Left lung (tissue), 10 donors: ENCODE results near the gene PALMD. TPM values are rescaled to one million over a fixed set of nuclear protein-coding genes. Genes with fewer than 3 reads are reported as not detected.

Experiments
- ATAC-seq: fragments of 200-7000 bp; cut with Tn5 transposase; one replicate; pipeline ENCODE4 v1.9.1; 2020; ENCODE audit warnings: moderate library complexity
- DNase-seq, 4 donors: peaks; one replicate each; pipeline ENCODE4 v3.0.0-alpha.2; 2013 to 2020
- H3K27ac ChIP-seq, 2 donors: fragments of 200-600 bp; sonication (generic) in 1 of 2; one replicate each; pipeline versions ENCODE4 v1.5.0 to v1.8.0; 2020 to 2021
- H3K27me3 ChIP-seq, 2 donors: fragments of 200-600 bp; sonication (generic) in 1 of 2; one replicate each; pipeline versions ENCODE4 v1.5.0 to v1.8.0; 2020 to 2021
- H3K36me3 ChIP-seq, 2 donors: fragments of 200-600 bp; sonication (generic) in 1 of 2; one replicate each; pipeline versions ENCODE4 v1.5.0 to v1.8.0; 2020 to 2021
- H3K4me1 ChIP-seq, 2 donors: fragments of 200-600 bp; one replicate each; pipeline ENCODE4 v1.8.0; 2021
- H3K4me3 ChIP-seq, 2 donors: fragments of 200-600 bp; sonication (generic) in 1 of 2; one replicate each; pipeline versions ENCODE4 v1.5.0 to v1.8.0; 2020 to 2021; ENCODE audit warnings: mild to moderate bottlenecking in 1 of 2
- H3K9me3 ChIP-seq, 2 donors: fragments of 200-600 bp; sonication (generic) in 1 of 2; one replicate each; pipeline versions ENCODE4 v1.5.0 to v1.8.0; 2020 to 2021
- intact Hi-C, 2 donors: fragments of 100-400 bp; cut with DNase I; formaldehyde crosslinking; loops; one replicate each; pipeline versions ENCODE4 v1.11.2 to v1.14.2; 2022
- polyA plus RNA-seq, 6 donors: library from polyadenylated mRNA; unstranded; fragments of 120-200 nt; gene quantifications; one replicate each; pipeline ENCODE4 v1.2.1, GENCODE V29; 2013; ENCODE audit not compliant: insufficient read length in 6 of 6
- total RNA-seq, 2 donors: library from RNA; stranded (reverse); fragmentation: NEBNext Ultra II Directional; extraction: Animal tissue kit (Norgen Biotek cat#: 25700); gene quantifications; one replicate each; pipeline ENCODE4 v1.2.1, GENCODE V29; 2021
- TF ChIP-seq, protein P1 (sequence below), 2 donors: fragments of 200-600 bp; sonication (generic) in 1 of 2; IDR thresholded peaks; one replicate each; pipeline versions ENCODE4 v1.5.0 to v1.8.0; 2021; ENCODE audit warnings: antibody characterized with exemption in 2 of 2
- donor health status: DM: no; HTN: yes; CAD: no.
- donor health status: DM: no; HTN: no; CAD: no.

PALMD gene
- total and polyA plus RNA-seq, 8 donors: 14.3 to 29.9 (median 26.1) TPM

DNA sequence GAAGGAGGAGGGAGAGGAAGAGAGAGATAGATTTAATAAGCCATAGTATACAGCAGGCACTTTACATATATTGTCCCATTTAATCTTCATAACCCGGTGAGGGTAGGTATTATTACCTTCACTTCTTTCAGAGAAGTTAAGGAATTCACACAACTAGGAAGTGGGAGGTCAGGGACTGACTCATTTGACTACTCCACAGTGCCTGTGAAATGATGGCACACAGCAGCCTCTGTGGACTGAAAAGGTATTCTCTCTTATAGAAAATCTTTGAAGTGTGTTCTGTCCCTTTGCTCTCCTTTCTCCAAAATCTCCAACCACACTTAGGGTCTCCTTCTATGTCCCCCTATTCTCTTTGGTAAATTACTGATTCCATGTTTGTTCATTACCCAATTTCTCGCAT, 23.9 kb downstream of the PALMD start:
- TF ChIP-seq, protein P1, sequence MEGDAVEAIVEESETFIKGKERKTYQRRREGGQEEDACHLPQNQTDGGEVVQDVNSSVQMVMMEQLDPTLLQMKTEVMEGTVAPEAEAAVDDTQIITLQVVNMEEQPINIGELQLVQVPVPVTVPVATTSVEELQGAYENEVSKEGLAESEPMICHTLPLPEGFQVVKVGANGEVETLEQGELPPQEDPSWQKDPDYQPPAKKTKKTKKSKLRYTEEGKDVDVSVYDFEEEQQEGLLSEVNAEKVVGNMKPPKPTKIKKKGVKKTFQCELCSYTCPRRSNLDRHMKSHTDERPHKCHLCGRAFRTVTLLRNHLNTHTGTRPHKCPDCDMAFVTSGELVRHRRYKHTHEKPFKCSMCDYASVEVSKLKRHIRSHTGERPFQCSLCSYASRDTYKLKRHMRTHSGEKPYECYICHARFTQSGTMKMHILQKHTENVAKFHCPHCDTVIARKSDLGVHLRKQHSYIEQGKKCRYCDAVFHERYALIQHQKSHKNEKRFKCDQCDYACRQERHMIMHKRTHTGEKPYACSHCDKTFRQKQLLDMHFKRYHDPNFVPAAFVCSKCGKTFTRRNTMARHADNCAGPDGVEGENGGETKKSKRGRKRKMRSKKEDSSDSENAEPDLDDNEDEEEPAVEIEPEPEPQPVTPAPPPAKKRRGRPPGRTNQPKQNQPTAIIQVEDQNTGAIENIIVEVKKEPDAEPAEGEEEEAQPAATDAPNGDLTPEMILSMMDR (IDR thresholded peaks at IDR 0.05): no peak
- Histone ChIP-seq H3K27me3 (no peaks in the 10 kb centered on the region), H3K4me1 (peaks cover 0 to 5% of the 10 kb centered on the region in 2 donors), H3K36me3 (peaks cover 0 to 7% of the 10 kb centered on the region in 2 donors), H3K27ac (no peak overlapping the region), H3K9me3 (no peaks in the 10 kb centered on the region), H3K4me3 (no peak overlapping the region)
- ATAC-seq: no peak
- intact Hi-C loops: no loop called here
- no peak for DNase-seq

DNA sequence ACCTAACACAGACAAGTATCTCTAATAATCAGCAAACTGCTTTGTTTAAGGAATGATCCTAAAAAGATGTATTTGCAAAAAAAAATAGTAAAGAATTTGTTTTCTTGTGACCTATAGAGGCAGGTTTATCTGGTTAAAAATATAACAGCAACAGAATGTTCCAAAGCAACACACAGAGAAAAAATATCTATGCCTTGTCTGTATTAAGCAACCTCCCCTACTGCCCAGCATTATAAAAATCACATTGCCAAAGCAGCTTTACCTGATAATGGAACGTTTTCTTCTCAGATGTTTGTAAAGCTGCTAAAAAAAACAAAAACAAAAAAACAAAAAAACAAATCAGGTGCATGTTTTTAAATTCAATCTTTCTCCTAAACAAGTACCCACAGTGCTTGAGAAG, 24.7 kb downstream of the PALMD start:
- intact Hi-C loops: no loop called here
- Histone ChIP-seq H3K27me3 (no peaks in the 10 kb centered on the region), H3K9me3 (no peaks in the 10 kb centered on the region), H3K4me3 (no peak overlapping the region), H3K4me1 (peaks cover 0 to 5% of the 10 kb centered on the region in 2 donors), H3K36me3 (peaks cover 0 to 7% of the 10 kb centered on the region in 2 donors), H3K27ac (no peak overlapping the region)
- ATAC-seq: no peak
- DNase-seq: no peak
- TF ChIP-seq, protein P1 (IDR thresholded peaks at IDR 0.05): no peak

DNA sequence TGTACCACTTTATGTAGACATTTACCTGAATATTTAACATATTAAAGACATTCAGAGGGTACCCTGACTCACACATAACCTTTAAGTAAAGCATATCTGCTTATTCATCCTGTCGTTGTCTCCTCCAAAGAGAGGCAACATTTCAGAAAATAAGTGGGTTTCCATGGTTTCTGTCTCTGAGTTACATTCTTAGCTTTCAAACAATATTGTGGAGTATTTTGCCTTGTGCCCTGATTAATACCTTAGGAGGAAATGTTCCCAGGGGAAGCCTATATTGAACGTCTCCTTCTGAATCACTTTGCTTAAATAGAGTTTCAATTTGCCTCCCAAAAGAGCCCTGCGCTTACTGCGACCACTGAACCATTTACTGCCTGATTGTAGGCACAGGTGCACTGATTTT, 26.1 kb downstream of the PALMD start:
- TF ChIP-seq, protein P1 (IDR thresholded peaks at IDR 0.05): no peak
- Histone ChIP-seq H3K27ac (no peak overlapping the region), H3K36me3 (peaks cover 0 to 7% of the 10 kb centered on the region in 2 donors)

DNA sequence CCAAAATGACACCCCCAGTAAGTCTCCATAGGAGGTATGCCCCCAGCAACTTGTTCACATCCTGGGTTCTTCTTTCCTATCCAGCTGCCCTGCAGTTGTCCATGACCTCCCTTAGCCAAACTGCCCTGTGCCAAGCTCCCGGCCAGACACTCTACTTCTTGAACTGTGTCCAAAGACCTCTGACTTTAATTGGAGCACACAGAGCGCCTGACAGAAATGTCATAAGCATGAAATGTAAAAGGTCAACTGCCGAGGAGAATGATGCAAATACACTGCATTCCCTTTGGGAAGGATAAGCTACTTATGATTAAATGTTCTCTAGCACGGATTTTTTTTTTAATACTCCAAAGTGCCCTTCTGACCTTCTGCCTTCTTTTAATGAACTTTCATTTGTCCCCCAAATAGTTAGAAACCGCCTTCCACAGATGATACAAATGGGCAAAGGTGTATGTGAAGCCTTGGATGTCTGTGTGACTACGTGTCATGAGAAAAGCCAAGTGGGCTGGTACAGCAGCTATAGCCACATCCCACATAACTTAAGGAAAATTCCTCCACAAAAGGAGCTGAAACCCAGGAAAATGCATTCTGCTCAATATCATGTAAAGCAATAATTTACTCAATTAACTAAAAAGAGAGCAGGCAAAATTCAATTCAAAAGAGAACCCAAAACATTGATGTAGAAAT, 26.8 kb downstream of the PALMD start:
- TF ChIP-seq, protein P1 (IDR thresholded peaks at IDR 0.05): no peak
- Histone ChIP-seq H3K4me3 (no peak overlapping the region), H3K36me3 (peaks cover 0 to 7% of the 10 kb centered on the region in 2 donors), H3K27ac (no peak overlapping the region), H3K4me1 (peaks cover 0 to 5% of the 10 kb centered on the region in 2 donors), H3K27me3 (no peaks in the 10 kb centered on the region), H3K9me3 (no peaks in the 10 kb centered on the region)
- intact Hi-C loops: no loop called here
- DNase-seq (no peak), ATAC-seq (no peak)

More for the DNA sequence above, 26.1 kb downstream of the PALMD start:
- ATAC-seq: no peak
- DNase-seq: no peak
- H3K27me3 ChIP-seq: no peaks in the 10 kb centered on the region
- H3K4me1 ChIP-seq: peaks cover 0 to 5% of the 10 kb centered on the region in 2 donors
- no peaks in the 10 kb centered on the region for H3K9me3 ChIP-seq
- intact Hi-C loops: no loop called here
- H3K4me3 ChIP-seq: no peak overlapping the region

DNA sequence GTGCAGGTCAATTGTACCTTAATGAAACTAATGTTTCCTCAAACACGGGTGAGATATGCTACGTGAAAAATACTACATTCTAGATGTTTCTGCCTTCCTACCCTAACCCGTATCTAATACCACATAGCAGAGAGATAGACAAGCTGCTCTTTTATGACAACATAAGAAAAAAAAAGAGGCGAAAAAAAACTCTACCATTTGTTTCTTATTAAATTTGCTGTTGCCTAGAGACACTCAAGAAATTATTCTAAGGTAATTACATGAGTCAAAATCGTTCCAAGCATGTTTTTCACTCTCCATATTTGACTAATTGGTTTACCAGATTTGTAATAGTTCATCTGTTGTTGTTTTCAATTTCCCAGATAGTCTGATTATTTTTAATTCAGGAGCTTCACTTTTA, 27.4 kb downstream of the PALMD start:
- peaks cover 0 to 2% of the 10 kb centered on the region in 2 donors for H3K36me3 ChIP-seq
- H3K4me1 ChIP-seq: peaks cover 0 to 5% of the 10 kb centered on the region in 2 donors
- no peak for ATAC-seq
- intact Hi-C loops: no loop called here
- no peak overlapping the region for H3K27ac ChIP-seq
- H3K4me3 ChIP-seq: no peak overlapping the region
- DNase-seq: no peak
- H3K27me3 ChIP-seq: no peaks in the 10 kb centered on the region
- TF ChIP-seq, protein P1 (IDR thresholded peaks at IDR 0.05): no peak
- H3K9me3 ChIP-seq: no peaks in the 10 kb centered on the region
